ENCODE data around the gene HDDC3. TPM values are rescaled to one million over a fixed set of nuclear protein-coding genes. Genes with fewer than 3 reads are reported as not detected.

Gene HDDC3
- total RNA-seq, 1 experiment from 2014 or later = 21.6 TPM

DNA sequence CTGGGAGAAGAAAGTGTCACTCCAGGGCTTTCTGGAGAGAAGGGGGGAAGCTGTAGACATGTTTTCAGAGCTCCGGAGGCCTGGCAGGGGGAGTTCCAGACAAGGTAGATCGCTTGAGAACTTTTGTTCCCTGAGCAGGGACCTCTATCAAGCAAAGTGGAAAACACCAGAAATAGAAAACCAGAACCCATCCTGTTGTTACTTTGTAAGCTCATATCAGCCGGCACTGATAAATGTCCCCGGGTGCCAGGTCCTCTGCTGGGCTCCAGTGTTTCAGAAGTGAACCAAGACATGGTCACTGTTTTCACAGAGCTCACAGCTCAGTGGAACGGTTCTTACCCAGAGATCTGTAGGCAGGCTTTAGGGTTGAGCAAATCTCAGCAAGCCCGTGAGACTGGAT lies 13.5 kb downstream of the HDDC3 start:
- H3K4me3 ChIP-seq (ENCODE audit: low read depth, low read length) = no peak overlapping the region
- CTCF ChIA-PET = no interaction called here
- POLR2A ChIA-PET = no interaction called here
- no peaks in the 10 kb centered on the region for H3K9me3 Mint-ChIP-seq (ENCODE audit: unreplicated experiment)
- no peak for DNase-seq
- no peaks in the 10 kb centered on the region for H3K27me3 ChIP-seq (replicated peaks; ENCODE audit: control insufficient read depth, insufficient read depth, low read length)
- H3K27ac Mint-ChIP-seq (ENCODE audit: unreplicated experiment) = no peak overlapping the region
- no peak overlapping the region for H3K4me3 Mint-ChIP-seq (ENCODE audit: unreplicated experiment)
- TF ChIP-seq CTCF (IDR thresholded peaks at IDR 0.05; ENCODE audit: insufficient read depth in 1 of 2, low read depth in 1 of 2, low read length in 1 of 2, severe bottlenecking in 1 of 2, unreplicated experiment in 1 of 2) = no peak
- peaks cover 25% of the 10 kb centered on the region for H3K36me3 Mint-ChIP-seq (ENCODE audit: insufficient read depth, unreplicated experiment)
- no peaks in the 10 kb centered on the region for H3K4me1 ChIP-seq
- no TSS peak for BruUV-seq (replicated peaks)
- no peaks in the 10 kb centered on the region for H3K27me3 Mint-ChIP-seq (ENCODE audit: insufficient read depth, unreplicated experiment)
- H3K36me3 ChIP-seq (ENCODE audit: control insufficient read depth, insufficient read depth, low read length) = no peaks in the 10 kb centered on the region
- no peaks in the 10 kb centered on the region for H3K4me1 Mint-ChIP-seq (ENCODE audit: low read depth, unreplicated experiment)
- intact Hi-C loops (cut with micrococcal nuclease; ENCODE audit: unreplicated experiment) = no loop called here
- no peaks in the 10 kb centered on the region for H3K9me3 ChIP-seq

- no peaks in the 10 kb centered on the region for H3K9me3 Mint-ChIP-seq (ENCODE audit: unreplicated experiment)
- ChIA-PET CTCF (interaction anchor here (1.2 kb wide), 1 partner anchor 13 kb away, joined by 3 read pairs; no protein-coding TSS in a partner anchor), POLR2A (no interaction called here)
- Histone ChIP-seq H3K9me3 (no peaks in the 10 kb centered on the region), H3K36me3 (ENCODE audit: control insufficient read depth, insufficient read depth, low read length) (no peaks in the 10 kb centered on the region), H3K4me1 (no peaks in the 10 kb centered on the region), H3K27me3 (replicated peaks; ENCODE audit: control insufficient read depth, insufficient read depth, low read length) (no peaks in the 10 kb centered on the region), H3K4me3 (ENCODE audit: low read depth, low read length) (no peak overlapping the region)
- BruUV-seq (replicated peaks) = no TSS peak
- intact Hi-C loops (cut with micrococcal nuclease; ENCODE audit: unreplicated experiment) = no loop called here
- H3K27me3 Mint-ChIP-seq (ENCODE audit: insufficient read depth, unreplicated experiment) = no peaks in the 10 kb centered on the region
- H3K4me3 Mint-ChIP-seq (ENCODE audit: unreplicated experiment) = no peak overlapping the region
- H3K27ac Mint-ChIP-seq (ENCODE audit: unreplicated experiment) = no peak overlapping the region
- H3K36me3 Mint-ChIP-seq (ENCODE audit: insufficient read depth, unreplicated experiment) = peaks cover 31% of the 10 kb centered on the region
- DNase-seq = no peak
- no peaks in the 10 kb centered on the region for H3K4me1 Mint-ChIP-seq (ENCODE audit: low read depth, unreplicated experiment)
- TF ChIP-seq CTCF (IDR thresholded peaks at IDR 0.05; ENCODE audit: insufficient read depth in 1 of 2, low read depth in 1 of 2, low read length in 1 of 2, severe bottlenecking in 1 of 2, unreplicated experiment in 1 of 2) = no peak
Measured at GRCh38 chr15:90918034-90918788, 14.1 kb downstream of the HDDC3 start.

GRCh38 chr15:90917569-90917968 lies 14.8 kb downstream of the HDDC3 start:
- TF ChIP-seq CTCF (IDR thresholded peaks at IDR 0.05; ENCODE audit: insufficient read depth in 1 of 2, low read depth in 1 of 2, low read length in 1 of 2, severe bottlenecking in 1 of 2, unreplicated experiment in 1 of 2) = no peak
- Histone ChIP-seq H3K4me3 (ENCODE audit: low read depth, low read length) (no peak overlapping the region), H3K27me3 (replicated peaks; ENCODE audit: control insufficient read depth, insufficient read depth, low read length) (no peaks in the 10 kb centered on the region), H3K9me3 (no peaks in the 10 kb centered on the region), H3K36me3 (ENCODE audit: control insufficient read depth, insufficient read depth, low read length) (no peaks in the 10 kb centered on the region), H3K4me1 (no peaks in the 10 kb centered on the region)
- Mint-ChIP-seq H3K36me3 (ENCODE audit: insufficient read depth, unreplicated experiment) (peaks cover 31% of the 10 kb centered on the region), H3K27me3 (ENCODE audit: insufficient read depth, unreplicated experiment) (no peaks in the 10 kb centered on the region), H3K9me3 (ENCODE audit: unreplicated experiment) (no peaks in the 10 kb centered on the region), H3K4me1 (ENCODE audit: low read depth, unreplicated experiment) (no peaks in the 10 kb centered on the region), H3K27ac (ENCODE audit: unreplicated experiment) (no peak overlapping the region), H3K4me3 (ENCODE audit: unreplicated experiment) (no peak overlapping the region)
- intact Hi-C loops (cut with micrococcal nuclease; ENCODE audit: unreplicated experiment) = no loop called here
- CTCF ChIA-PET = interaction anchor here (1.2 kb wide), 1 partner anchor 14 kb away, joined by 3 read pairs; no protein-coding TSS in a partner anchor
- DNase-seq = no peak
- POLR2A ChIA-PET = no interaction called here
- BruUV-seq (replicated peaks) = no TSS peak
